Body of pancreas (tissue), 4 donors: ENCODE measurements around the gene TMEM63C.

Source experiments
- POLR2A ChIP-seq, 3 donors: fragments of 450-650 bp; IDR thresholded peaks; one replicate each; pipeline ENCODE4 v1.6.1; 2016; ENCODE audit warnings: antibody characterized with exemption in 3 of 3, mild to moderate bottlenecking in 2 of 3
- TF ChIP-seq, protein P1 (sequence below), 7 experiments: fragments of 450-650 bp in 4 of 7; fragments of 200-600 bp in 3 of 7; sonication (generic) in 3 of 7; IDR thresholded peaks; one replicate each; pipeline ENCODE4 v1.5.1; 2016 to 2019; ENCODE audit warnings: antibody characterized with exemption in 7 of 7

DNA sequence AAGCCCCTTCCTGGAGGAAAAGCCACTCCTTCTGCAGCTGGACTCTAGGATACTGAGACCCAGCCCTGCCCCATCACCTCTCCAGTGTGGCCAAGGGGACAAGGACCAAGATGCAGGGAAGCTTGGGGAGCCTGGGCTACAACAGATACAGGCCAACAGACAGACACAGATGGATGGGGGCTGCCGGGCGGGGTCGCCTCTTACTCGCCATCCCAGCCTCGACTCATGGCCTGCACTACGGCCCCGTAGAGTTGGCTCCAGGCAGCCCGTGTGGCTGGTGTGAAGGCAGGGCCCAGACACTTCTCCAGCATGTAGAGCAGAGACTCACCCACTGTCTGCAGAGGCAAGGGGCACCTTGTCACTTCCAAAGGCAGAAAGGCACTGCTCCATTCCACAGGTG lies 84.7 kb downstream of the TMEM63C start:
- no peak for TF ChIP-seq POLR2A (IDR thresholded peaks at IDR 0.05)
- TF ChIP-seq, protein P1, sequence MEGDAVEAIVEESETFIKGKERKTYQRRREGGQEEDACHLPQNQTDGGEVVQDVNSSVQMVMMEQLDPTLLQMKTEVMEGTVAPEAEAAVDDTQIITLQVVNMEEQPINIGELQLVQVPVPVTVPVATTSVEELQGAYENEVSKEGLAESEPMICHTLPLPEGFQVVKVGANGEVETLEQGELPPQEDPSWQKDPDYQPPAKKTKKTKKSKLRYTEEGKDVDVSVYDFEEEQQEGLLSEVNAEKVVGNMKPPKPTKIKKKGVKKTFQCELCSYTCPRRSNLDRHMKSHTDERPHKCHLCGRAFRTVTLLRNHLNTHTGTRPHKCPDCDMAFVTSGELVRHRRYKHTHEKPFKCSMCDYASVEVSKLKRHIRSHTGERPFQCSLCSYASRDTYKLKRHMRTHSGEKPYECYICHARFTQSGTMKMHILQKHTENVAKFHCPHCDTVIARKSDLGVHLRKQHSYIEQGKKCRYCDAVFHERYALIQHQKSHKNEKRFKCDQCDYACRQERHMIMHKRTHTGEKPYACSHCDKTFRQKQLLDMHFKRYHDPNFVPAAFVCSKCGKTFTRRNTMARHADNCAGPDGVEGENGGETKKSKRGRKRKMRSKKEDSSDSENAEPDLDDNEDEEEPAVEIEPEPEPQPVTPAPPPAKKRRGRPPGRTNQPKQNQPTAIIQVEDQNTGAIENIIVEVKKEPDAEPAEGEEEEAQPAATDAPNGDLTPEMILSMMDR (IDR thresholded peaks at IDR 0.05), result no peak
